ENCODE data around the gene GAGE13.
"Not testable (repeated sequence)": the region's sequence is repeated elsewhere in the genome, so short reads cannot be mapped to it uniquely, and the experiment has no call there.

The GAGE13 gene, protein sequence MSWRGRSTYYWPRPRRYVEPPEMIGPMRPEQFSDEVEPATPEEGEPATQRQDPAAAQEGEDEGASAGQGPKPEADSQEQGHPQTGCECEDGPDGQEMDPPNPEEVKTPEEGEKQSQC

DNA sequence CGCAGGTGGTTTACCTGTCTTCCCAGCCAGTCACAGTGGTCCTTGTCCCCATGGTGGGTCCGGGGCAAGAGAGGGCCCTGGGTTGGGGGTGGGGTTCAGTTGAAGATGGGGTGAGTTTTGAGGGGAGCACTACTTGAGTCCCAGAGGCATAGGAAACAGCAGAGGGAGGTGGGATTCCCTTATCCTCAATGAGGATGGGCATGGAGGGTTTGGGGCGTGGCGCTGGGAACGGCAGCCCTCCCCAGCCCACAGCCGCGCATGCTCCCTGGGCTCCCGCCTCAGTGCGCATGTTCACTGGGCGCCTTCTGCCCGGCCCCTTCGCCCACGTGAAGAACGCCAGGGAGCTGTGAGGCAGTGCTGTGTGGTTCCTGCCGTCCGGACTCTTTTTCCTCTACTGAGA lies at the start of gene GAGE13:
TSS of gene GAGE13 (plus strand) at position 301 of the 400 bp plus-strand sequence. CDS start 1,156 bp downstream, outside the sequence.
- DNase-seq = not testable (repeated sequence)

GRCh38 chrX:49282647-49283011 lies 48.8 kb upstream of the GAGE13 start:
- DNase-seq = no peak

DNA sequence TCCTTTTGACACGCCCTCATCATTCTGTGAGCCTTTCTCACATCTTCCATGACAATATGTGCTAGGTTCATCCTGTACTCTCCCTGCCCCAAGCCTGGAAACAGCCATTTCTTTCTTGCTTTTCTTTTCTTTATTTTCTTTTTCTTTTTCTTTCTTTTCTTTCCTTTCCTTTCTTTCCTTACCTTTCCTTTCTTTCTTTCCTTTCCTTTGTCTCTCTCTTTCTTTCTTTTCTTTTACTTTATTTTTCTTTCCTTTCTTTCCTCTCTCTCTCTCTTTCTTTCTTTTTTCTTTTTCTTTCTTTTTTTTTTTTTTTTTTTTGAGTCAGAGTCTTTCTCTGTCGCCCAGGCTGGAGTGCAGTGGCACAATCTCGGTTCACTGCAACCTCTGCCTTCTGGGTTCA lies 47.2 kb upstream of the GAGE13 start:
- no peak for DNase-seq

DNA sequence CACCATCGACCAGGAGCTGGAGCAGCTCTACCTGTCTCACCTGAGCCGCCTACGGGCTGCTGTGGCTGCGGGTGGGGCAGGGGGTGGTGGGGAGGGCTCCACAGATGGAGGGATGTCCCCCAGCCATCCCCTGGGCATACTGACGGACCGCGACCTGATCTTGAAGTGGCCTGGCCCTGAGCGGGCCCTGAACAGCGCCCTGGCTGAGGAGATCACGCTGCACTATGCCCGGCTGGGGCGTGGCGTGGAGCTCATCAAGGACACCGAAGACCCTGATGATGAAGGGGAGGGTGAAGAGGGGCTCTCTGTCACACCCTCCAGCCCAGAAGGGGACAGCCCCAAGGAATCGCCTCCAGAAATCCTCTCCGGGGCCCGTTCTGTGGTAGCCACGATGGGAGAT lies 45.2 kb upstream of the GAGE13 start:
- DNase-seq = no peak

GRCh38 chrX:49286581-49286980 lies 44.8 kb upstream of the GAGE13 start:
- no peak for DNase-seq

DNA sequence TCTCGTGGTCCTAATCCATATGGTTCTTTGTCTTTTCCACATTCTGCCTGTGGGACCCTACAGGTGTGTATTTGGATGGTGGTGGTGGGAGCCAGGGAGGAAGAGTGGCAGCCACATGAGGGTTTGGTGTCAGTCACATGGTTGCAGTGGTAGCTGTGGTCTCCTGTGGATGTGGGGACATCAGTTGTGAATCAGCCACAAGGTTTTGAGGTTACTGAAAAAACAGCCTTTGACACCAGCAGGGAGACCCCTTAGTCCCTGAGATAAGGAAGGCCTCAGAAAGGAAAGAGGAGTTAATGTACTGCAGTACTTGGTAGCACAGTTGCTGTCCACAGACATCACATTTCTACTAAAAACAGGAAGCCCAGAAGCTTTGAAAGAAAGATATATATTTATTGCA lies 43.7 kb upstream of the GAGE13 start:
- no peak for DNase-seq

DNA sequence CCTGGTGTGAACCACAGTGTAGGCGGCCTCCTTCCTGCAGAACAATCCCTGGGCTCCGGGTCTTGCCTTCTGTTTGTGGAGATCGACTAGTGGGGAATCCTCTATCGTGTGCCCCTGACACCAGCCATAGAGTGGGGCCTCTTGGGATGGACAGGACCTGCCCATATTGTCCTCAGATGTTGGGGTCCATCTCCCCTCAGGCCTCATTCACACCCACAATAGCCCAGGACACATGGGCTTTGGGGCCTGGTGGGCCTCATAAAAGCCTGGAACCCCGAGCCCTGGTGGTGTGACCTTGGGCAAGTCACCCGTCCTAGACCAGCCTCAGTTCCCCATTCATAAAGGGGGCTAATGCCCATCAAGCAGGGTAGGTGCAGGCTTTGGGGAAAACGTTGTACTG lies 41.2 kb upstream of the GAGE13 start:
- no peak for DNase-seq

DNA sequence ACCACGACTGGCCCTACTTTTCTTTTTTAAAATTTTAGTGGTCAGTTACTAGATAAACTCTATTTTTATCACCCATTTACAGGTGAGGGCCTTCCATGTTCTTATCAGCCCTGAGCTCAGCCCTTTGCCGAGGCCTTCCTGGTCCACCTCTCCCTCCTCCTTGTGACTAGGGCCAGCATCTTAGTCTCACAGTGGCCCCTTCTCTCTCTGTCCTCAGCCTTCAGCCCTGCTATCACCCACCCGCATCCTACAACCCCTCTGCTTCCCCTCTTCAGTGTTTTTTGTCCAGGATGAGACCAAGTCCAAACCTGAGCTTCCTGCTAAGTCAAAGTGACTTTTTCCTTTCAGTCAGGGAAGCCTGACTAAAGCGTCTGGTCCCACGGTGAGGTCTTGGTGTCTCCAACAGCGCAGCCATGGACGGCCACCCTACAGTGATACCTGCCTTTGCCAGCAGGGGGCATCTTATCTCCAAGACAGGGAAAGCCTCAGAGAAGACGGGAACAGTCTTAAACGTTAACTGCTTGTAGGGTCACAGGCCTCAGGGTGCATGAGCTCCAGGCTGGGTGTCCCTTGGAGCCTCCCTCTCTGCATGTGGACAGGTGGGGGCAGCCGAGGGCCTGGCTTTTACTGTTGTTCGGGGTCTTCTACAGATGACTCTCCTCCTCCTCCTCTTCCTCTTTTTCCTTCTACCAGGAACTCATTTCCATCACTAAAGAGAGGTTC lies 39.6 kb upstream of the GAGE13 start:
- DNase-seq = peak; percentile 87

- DNase-seq = no peak
Observed at GRCh38 chrX:49292400-49293362, 38.7 kb upstream of the GAGE13 start.

GRCh38 chrX:49299293-49299692 lies 32.1 kb upstream of the GAGE13 start:
- not testable (repeated sequence) for DNase-seq

DNA sequence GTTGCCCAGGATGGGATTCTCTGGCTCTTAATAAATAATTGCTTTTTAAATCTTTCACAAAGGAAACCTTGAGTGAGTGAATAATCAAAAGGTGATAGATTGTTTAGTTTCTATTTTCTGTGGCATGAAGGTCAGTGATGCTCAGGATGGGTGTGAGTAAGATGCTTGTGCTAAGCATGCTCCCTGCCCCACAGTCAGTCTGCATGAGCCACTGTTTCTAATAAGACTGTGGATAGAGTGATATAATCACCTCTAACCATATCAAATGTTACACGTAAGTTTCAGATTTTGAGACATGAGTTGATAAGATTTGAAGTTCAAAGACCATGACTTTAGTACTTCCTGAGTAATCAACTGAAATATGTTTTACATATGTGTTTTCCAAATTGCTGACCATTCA lies 30.7 kb upstream of the GAGE13 start:
- DNase-seq = no peak

- DNase-seq = no peak
Observed at GRCh38 chrX:49303346-49303745, 28.0 kb upstream of the GAGE13 start, which contains the start of gene GAGE10. Gene GAGE10, plus strand, starts transcription at chrX:49303646. Its CDS starts 1,214 bp downstream, at chrX:49304860.

GRCh38 chrX:49307775-49308174 lies 23.6 kb upstream of the GAGE13 start:
- not testable (repeated sequence) for DNase-seq

DNA sequence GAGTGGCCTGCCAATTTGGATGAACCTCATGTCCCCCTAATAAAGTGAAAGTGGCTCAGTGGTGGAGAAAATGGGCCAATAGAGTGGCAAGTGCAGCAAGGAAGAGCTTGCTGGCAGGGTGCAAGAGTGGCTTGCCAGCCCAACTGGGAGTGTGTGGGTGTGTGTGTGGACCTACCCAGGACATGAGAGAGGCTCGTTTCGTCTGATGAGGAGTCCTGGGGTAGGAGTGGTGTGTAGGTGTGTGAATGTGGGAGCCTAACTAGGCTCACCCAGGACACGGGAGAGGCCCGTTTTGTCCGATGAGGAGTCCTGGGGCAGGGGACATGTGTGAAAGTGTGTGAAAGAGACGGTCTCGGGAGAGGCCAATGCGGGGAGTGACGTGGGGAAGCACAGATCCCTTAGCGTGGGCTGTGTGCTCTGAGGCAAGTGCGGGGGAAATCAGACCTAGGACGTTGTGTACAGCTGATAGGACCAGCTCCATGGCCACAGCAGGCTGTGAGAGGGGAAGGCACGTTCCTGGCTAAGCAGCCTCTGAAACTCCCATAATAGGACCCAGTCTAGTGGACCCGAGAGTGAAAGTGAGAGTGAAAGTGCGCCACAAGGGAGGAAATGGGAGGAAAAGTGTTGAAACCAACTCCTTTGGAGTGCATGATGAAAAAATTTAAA lies 22.6 kb upstream of the GAGE13 start:
- DNase-seq = no peak

DNA sequence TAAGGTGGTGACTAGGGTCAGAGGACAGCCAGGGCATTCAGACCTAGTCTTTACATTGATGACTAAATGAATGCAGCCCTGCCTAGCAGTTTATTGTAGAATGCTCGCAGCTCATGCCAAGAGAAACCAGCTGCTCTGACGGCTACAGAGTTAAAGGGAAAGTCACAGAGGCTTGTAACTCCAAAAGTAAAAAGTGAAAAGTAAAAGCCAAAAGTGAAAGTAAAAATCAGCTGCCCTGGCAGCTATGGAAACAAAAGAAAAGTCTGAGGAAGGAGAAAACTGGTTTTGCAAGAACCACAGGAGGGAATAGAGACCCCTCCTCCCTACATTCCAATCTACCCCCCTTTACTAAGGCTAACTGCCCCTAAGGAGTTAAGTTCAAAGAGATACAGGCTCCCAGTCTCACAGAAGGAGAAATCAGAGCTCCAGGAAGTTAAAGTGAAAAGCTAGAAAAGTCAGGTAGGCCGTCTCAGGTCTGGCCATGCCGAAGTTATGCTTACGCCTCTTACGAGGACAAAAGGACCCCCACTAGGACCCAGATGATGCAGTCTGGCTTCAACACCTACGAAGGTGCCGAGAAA lies 21.9 kb upstream of the GAGE13 start:
- DNase-seq = no peak

DNA sequence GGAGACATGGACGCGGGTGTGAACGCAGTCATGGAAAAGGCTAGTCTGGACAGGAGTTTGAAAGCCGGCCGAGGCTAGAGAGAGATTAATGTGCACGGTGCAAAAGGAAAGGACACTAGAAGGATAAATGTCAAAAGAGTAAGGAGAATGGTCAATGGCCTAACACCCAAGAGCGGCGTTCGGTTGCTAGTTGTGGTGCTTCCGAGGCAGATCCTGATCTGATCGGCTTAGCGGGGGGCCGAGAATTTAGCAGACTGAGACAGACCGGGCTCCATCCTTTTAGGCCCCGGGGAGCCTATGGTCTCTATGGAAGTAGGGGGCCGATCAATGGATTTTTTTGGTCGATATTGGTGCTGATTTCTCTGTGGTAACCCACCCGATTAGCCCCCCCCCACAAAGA lies 21.0 kb upstream of the GAGE13 start:
- DNase-seq = no peak

DNA sequence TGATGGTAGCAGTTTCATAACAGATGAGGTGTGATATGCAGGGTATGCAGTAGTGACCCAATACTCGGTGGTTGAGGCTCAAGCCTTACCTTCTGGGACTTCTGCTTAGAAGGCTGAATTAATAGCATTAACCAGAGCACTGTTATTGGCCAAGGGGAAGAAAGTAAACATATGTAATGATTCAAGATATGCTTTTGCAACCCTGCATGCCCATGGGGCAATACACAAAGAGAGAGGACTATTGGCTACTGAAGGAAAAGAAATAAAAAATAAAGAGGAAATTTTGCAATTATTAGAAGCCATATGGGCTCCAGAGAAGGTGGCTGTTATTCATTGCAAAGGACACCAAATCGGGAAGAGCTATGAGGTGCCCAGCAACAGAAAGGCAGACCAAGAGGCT lies 19.2 kb upstream of the GAGE13 start:
- no peak for DNase-seq

- no peak for DNase-seq
Observed at GRCh38 chrX:49316085-49316484, 15.3 kb upstream of the GAGE13 start.

DNA sequence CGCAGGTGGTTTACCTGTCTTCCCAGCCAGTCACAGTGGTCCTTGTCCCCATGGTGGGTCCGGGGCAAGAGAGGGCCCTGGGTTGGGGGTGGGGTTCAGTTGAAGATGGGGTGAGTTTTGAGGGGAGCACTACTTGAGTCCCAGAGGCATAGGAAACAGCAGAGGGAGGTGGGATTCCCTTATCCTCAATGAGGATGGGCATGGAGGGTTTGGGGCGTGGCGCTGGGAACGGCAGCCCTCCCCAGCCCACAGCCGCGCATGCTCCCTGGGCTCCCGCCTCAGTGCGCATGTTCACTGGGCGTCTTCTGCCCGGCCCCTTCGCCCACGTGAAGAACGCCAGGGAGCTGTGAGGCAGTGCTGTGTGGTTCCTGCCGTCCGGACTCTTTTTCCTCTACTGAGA lies 9.6 kb upstream of the GAGE13 start, which contains the start of gene GAGE12J:
TSS of gene GAGE12J (plus strand) at position 301 of the 400 bp plus-strand sequence. CDS start 1,157 bp downstream, outside the sequence.
- DNase-seq = not testable (repeated sequence)

GRCh38 chrX:49322266-49322665 lies 9.1 kb upstream of the GAGE13 start:
- DNase-seq = not testable (repeated sequence)

- not testable (repeated sequence) for DNase-seq
Observed at GRCh38 chrX:49323735-49324134, 7.6 kb upstream of the GAGE13 start.

GRCh38 chrX:49330421-49330820 lies 961 bp upstream of the GAGE13 start:
- DNase-seq = not testable (repeated sequence)

Measured in activated effector memory CD4-positive, alpha-beta T cell treated with anti-CD3 and anti-CD28 coated beads, Interleukin-2, amount 50 U/mL, for 16 hours (primary cell).